Body of pancreas (tissue), 4 donors: ENCODE measurements around the gene PRDM16. TPM values are rescaled to one million over a fixed set of nuclear protein-coding genes. Genes with fewer than 3 reads are reported as not detected.

Experiments
- ATAC-seq: fragments of 150-250 bp; one replicate; pipeline ENCODE4 v1.9.1; 2016
- DNase-seq, 4 donors: peaks; one replicate each; pipeline ENCODE4 v3.0.0-alpha.2; 2019
- H3K27ac ChIP-seq, 4 donors: fragments of 200-600 bp; sonication (generic); 1 replicate in 3 of 4; 2 replicates in 1 of 4; pipeline versions ENCODE4 v1.5.1 to v1.6.1; 2016 to 2019; ENCODE audit warnings: mild to moderate bottlenecking in 1 of 4, mixed read lengths in 1 of 4, moderate library complexity in 1 of 4
- H3K27me3 ChIP-seq, 2 donors: fragments of 200-600 bp; sonication (generic); one replicate each; pipeline ENCODE4 v1.6.0; 2016; ENCODE audit warnings: mild to moderate bottlenecking in 1 of 2
- H3K36me3 ChIP-seq, 2 donors: fragments of 200-600 bp; sonication (generic); replicated peaks in 1 of 2; 2 replicates each; pipeline ENCODE4 v1.5.1; 2016; ENCODE audit warnings: low read depth in 2 of 2; ENCODE audit not compliant: insufficient read depth in 1 of 2
- H3K4me1 ChIP-seq: fragments of 200-600 bp; sonication (generic); one replicate; pipeline ENCODE4 v1.6.0; 2016
- H3K4me3 ChIP-seq, 2 donors: fragments of 200-600 bp; sonication (generic); 1 replicate in 1 of 2; 2 replicates in 1 of 2; pipeline ENCODE4 v1.5.1; 2016 to 2019
- H3K9me3 ChIP-seq, 3 donors: fragments of 200-600 bp; sonication (generic); 1 replicate in 2 of 3; 2 replicates in 1 of 3; pipeline ENCODE4 v1.5.1; 2016
- POLR2A ChIP-seq, 3 donors: fragments of 450-650 bp; IDR thresholded peaks; one replicate each; pipeline ENCODE4 v1.6.1; 2016; ENCODE audit warnings: antibody characterized with exemption in 3 of 3, mild to moderate bottlenecking in 2 of 3
- WGBS, 2 donors: methylation state at CpG; one replicate each; pipeline ENCODE4 v1.1.5; 2017; 5-methylcytosine and 5-hydroxymethylcytosine counted together
- intact Hi-C: fragments of 100-400 bp; cut with DNase I; formaldehyde crosslinking; loops from one replicate; pipeline ENCODE4 v1.15.1; 2023
- total RNA-seq, 2 donors: library from RNA; depleted of rRNA; stranded (reverse); fragments of >200 nt; gene quantifications; one replicate each; pipeline ENCODE4 v1.1.0, GENCODE V29; 2016
- TF ChIP-seq, protein P1 (sequence below), 7 experiments: fragments of 450-650 bp in 4 of 7; fragments of 200-600 bp in 3 of 7; sonication (generic) in 3 of 7; IDR thresholded peaks; one replicate each; pipeline ENCODE4 v1.5.1; 2016 to 2019; ENCODE audit warnings: antibody characterized with exemption in 7 of 7

The PRDM16 gene
- total RNA-seq, 2 donors from 2014 or later = 15.2 to 16.6 TPM

DNA sequence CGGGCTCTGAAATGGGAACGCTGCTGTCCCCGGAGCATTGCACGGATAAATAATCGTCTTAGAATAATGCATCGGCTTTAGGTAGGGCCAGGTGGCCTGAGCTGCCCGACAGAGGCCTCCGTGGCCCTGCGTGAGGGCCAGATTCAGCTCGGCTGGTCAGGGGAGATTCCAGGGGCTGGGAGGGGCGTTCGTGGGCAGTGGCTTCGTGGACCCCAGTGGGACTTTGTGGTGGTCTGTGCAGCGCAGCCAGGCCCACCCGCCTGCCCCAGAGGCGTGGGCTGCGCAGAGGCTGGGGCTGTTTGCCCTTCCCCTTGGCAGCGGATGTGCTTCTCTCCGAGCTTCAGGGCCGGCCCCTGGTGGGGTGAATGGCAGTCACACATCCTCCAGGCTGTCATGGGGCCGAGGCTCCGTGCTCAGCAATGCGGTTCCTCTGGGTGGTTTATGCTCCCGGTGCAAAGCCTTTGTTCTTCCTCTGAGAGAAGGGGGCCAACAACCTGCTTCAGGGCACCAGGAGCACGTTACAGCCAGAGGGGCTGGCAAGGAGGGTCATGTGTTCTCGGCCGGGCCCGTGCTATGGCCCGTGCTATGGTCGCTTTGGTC, 104.5 kb downstream of the PRDM16 start:
- WGBS, 2 donors = 78% methylated on average over 17 to 29 of the region's 30 CpGs

DNA sequence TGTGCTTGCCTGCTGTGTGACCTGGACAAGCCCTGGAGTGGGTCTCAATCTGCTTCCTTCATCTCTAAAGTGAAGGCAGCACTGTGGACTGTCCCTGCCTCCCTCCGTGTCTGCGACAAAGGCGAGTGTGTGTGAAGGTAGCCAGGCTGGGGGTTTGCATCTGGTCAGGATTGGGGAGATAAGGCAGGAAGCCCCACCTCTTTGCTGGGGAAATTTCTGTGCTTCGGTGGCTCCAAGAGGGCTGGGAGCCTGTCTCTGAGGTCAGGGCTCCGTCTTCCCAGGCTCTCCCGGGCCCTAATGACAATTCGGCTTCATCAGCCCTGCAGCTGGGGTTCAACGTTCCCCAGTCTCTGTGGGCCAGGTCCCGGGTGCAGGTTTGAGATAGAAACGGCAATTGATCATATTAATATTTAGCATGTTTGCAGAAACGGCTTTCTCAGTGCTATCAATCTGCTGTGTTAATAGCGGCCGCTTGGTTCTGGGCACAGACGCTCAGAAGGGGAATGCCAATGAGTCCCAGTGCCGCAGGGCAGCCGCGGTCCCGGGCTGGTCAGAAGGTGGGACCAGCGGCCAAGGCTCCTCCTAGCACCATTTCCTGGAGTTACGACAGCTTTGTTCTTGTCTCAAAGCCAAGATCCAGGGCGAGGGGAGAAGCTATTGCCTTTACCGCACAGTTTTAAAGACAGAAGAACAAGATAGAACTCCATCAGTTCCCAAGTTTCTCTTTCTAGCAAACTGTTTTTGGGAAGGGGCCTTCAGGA, 105.7 kb downstream of the PRDM16 start:
- Histone ChIP-seq H3K27ac (peak overlapping the region; percentile 48 to 96 (median 80)), H3K27me3 (no peaks in the 10 kb centered on the region), H3K36me3 (no peaks in the 10 kb centered on the region), H3K4me1 (peaks cover 79% of the 10 kb centered on the region), H3K4me3 (no peak overlapping the region), H3K9me3 (no peaks in the 10 kb centered on the region)
- intact Hi-C loops = no loop called here
- DNase-seq (peak; percentile 86 to 94 (median 92)), ATAC-seq (peak; percentile 72)
- WGBS, 2 donors = 0 to 2% methylated on average over 6 to 22 of the region's 22 CpGs
- peak in 2 of 3 donors; percentile 38 to 49 for TF ChIP-seq POLR2A (IDR thresholded peaks at IDR 0.05)
- TF ChIP-seq, protein P1, sequence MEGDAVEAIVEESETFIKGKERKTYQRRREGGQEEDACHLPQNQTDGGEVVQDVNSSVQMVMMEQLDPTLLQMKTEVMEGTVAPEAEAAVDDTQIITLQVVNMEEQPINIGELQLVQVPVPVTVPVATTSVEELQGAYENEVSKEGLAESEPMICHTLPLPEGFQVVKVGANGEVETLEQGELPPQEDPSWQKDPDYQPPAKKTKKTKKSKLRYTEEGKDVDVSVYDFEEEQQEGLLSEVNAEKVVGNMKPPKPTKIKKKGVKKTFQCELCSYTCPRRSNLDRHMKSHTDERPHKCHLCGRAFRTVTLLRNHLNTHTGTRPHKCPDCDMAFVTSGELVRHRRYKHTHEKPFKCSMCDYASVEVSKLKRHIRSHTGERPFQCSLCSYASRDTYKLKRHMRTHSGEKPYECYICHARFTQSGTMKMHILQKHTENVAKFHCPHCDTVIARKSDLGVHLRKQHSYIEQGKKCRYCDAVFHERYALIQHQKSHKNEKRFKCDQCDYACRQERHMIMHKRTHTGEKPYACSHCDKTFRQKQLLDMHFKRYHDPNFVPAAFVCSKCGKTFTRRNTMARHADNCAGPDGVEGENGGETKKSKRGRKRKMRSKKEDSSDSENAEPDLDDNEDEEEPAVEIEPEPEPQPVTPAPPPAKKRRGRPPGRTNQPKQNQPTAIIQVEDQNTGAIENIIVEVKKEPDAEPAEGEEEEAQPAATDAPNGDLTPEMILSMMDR (IDR thresholded peaks at IDR 0.05) = peak in 3 of 7 experiments; percentile 29 to 33 (median 29)

More for the DNA sequence above, 104.5 kb downstream of the PRDM16 start:
- Histone ChIP-seq H3K27me3 (no peaks in the 10 kb centered on the region), H3K27ac (peak overlapping the region; percentile 40 to 96 (median 80)), H3K4me1 (peaks cover 85% of the 10 kb centered on the region), H3K36me3 (no peaks in the 10 kb centered on the region), H3K4me3 (no peak overlapping the region), H3K9me3 (no peaks in the 10 kb centered on the region)
- intact Hi-C loops = no loop called here
- TF ChIP-seq, protein P1 (IDR thresholded peaks at IDR 0.05) = no peak
- no peak for TF ChIP-seq POLR2A (IDR thresholded peaks at IDR 0.05)
- DNase-seq (no peak), ATAC-seq (no peak)

DNA sequence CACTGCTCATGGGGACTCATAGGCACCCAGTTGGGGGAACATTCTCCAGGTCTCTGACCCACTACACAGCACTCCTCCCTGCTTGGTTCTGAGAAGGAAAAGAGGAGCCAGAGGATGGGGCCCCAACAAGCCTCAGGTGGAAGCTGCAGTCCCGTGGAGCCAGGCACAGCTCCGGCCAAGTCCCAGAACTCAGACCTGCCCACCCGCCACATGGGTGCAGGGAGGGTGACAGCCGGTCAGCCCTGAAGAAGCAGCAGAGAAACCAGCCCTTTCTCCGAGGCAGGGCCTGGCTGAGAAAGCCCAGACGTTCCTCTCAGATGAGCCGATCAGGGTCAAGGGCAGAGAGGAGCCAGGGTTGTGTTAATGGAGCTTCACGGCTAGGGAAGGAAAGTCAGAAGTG, 106.5 kb downstream of the PRDM16 start:
- no peak for ATAC-seq
- H3K36me3 ChIP-seq = no peaks in the 10 kb centered on the region
- intact Hi-C loops = no loop called here
- H3K27ac ChIP-seq = peak overlapping the region; percentile 48 to 96 (median 80)
- H3K9me3 ChIP-seq = no peaks in the 10 kb centered on the region
- DNase-seq = no peak
- no peaks in the 10 kb centered on the region for H3K27me3 ChIP-seq
- TF ChIP-seq, protein P1 (IDR thresholded peaks at IDR 0.05) = no peak
- TF ChIP-seq POLR2A (IDR thresholded peaks at IDR 0.05) = no peak
- 80 to 90% methylated on average over 4 to 8 of the region's 8 CpGs for WGBS, 2 donors
- H3K4me1 ChIP-seq = peaks cover 71% of the 10 kb centered on the region
- H3K4me3 ChIP-seq = no peak overlapping the region

DNA sequence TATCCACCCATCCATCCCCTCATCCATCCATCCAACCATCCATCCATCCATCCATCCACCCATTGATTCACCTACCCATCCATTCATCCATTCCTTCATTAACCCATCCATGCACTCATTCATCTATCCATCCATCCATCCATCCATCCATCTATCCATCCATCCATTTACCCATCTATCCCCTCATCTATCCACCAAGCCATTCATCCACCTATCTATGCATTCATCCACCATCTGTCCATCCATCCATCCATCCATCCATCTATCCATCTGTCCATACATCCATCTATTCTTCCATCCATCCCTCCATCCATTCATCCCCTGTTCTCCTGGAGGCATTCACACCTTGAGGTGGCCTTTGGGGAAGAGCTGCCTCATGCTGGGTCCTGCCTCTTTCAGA, 107.0 kb downstream of the PRDM16 start:
- no peak for DNase-seq
- H3K27ac ChIP-seq = no peak overlapping the region
- TF ChIP-seq, protein P1 (IDR thresholded peaks at IDR 0.05) = no peak
- peaks cover 66% of the 10 kb centered on the region for H3K4me1 ChIP-seq
- intact Hi-C loops = no loop called here
- no peak for ATAC-seq
- H3K9me3 ChIP-seq = no peaks in the 10 kb centered on the region
- H3K36me3 ChIP-seq = no peaks in the 10 kb centered on the region
- H3K4me3 ChIP-seq = no peak overlapping the region
- H3K27me3 ChIP-seq = no peaks in the 10 kb centered on the region
